NCI-H1092 (cell line): ENCODE data around the gene SMAD3.
"Not testable (repeated sequence)": the region's sequence is repeated elsewhere in the genome, so short reads cannot be mapped to it uniquely, and the experiment has no call there.

Experiments
- DNase-seq: peaks from one replicate; lab custom pipeline; 2025; lab: John Stamatoyannopoulos, UW

SMAD3 gene

DNA sequence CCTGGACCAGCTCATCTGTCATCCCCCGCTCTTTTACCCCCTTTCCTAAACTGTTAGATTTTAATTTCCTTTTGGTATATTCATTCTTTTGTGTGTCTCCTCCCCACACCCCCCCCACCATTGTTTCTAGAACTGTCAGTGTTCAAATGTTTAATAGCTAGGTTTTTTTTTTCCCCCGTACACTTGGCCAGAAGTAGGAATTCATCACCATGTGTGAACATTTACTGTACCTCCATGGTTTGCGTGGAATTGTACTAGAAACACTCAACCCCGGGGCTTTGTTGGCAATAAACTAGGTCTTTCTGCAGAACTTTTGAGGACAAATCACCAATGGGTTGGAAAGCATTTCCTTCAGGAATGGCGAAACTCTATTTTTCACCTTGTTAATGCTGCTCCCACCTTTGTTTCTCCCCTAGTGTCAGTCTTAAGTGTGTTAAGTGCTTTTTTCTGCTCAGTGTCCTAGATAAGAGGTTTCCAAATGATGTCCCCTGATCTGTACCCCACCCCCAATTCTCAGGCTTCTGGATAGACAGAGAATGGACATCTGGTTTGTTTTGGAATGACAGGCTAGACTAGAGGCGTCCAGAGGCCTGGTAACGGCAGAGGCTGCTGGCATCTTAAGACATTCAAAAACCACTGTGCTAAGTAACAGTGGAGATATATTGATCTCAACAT lies 76.8 kb downstream of the SMAD3 start:
- no peak for DNase-seq

- no peak for DNase-seq
Measured at GRCh38 chr15:67142767-67143100, 77.3 kb downstream of the SMAD3 start.

DNA sequence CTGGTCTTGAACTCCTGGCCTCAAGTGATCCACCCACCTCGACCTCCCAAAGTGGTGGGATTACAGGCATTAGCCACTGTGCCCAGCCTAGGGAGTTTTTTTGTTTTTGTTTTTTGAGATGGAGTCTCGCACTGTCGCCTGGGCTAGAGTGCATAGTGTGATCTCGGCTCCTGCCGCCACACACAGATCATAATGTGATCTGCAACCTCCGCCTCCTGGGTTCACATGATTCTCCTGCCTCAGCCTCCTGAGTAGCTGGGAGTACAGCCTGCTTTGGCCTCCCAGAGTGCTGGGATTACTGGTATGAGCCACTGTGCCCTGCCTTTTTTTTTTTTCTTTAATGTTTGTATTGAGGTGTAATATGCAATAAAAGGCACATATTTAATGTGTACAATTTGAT lies 78.2 kb downstream of the SMAD3 start:
- no peak for DNase-seq

- DNase-seq, result no peak
Measured at GRCh38 chr15:67144609-67145311, 79.4 kb downstream of the SMAD3 start.

- DNase-seq, result no peak
Measured at GRCh38 chr15:67145312-67145610, 79.9 kb downstream of the SMAD3 start.

DNA sequence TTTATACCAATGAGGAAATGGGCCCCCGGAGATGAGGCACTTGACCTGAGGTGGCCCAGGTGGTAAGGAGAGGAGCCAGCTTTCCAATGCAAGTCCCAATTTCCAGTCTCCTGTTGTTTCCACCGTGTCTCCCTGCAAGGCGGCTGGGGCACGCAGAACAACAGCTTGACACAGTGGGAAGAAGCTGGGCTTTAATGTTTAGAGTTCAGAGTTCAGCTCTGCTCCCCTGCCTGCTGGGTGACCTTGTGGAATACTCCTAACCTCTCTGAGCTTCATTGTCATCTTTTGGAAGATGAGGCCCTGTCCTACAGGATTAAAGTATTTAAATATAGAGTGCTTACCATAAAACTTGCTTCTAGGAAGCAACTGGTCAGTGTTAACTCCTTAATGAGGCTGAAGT lies 80.3 kb downstream of the SMAD3 start:
- no peak for DNase-seq

DNA sequence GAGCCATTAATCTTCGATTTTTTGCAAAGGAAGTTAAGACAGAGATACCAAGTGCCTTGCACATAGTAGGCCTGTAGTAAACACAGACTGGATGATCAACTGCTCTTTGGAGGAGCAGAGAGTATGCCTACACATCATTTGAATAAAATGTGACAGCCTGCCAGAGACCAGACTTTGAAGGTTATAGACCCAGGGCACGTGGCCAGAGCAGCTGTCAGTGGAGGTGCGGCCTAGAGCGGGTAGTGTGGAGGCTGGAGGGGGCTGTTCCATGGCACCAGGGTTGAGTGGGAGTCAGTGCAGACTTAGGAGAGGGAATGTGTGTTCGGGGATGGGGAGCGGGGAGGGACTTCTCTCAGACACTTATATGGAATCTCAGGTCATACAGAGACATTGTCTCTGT lies 80.8 kb downstream of the SMAD3 start:
- no peak for DNase-seq

DNA sequence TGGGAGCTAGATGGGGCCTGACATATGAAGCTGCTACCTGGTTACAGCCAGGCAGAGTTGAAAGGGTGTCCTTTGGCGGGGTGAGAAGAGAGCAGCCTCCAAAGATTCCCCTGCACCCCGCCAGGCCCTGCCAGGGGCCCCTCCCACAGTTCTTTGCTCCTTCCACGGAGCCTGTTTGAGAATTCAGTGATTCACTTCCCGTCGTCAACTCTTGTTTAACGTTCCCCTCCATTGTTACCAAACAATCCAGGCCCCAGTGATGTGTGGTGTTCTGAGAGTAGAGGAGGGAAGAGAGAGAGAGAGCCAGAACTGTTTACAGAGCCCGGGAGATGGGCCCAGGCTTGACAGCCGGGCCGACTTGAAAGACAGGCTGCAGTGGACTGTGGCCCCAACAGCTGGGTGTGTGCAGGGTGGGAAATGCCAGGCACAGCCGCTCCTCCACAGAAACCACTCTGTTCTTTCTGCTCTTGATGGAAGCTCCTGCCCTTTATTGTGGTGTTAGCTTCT lies 81.5 kb downstream of the SMAD3 start:
- no peak for DNase-seq

DNA sequence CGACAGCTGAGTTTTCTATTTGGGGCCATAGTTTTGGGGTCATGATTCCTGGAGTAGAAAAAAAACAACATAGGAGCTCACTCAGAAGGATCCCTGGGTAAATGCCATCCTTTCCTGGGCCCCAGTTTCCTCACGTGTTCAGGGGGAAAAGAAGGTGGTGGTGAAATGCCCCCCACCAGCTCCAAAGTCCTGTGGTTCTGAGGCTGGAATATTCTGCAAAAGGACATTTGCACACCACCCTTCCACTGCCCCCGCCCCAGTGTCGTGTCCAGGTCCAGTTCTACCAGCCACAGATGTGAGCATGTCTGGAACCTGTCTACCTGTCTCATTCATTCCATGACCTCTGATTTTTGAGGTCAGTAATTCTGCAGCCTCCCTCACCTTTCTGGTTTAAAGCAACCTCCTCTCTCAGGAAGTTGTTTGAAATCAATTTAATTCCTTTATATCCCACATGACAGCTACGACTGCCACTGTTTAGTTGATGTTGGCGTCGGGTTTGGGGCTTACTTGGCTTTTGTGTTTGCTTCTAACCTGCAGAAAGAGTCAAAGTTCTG lies 82.1 kb downstream of the SMAD3 start:
- no peak for DNase-seq

DNA sequence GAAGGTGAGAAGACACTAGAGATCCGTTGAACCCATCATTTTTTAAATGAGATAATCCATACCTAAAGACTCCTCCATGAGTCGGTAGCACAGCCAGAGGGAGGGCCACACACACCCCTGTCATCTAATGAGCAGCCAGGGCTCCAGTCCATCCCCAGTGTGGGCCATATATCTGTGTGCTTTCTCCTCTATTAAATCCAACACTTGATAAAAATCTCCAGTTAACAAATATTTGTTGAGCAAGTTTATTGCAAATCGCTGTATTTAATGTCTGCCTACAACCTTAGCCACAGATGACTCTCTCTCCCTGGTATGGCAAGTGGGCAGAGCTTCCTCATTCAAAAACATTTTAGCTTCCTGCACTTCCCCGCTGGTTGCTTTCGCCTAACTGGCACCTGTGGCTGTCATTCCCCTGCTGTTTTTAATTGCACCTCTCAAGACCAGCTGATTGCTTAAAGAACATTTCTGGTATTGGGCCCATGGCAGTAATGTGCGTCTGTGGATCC lies 82.8 kb downstream of the SMAD3 start:
- no peak for DNase-seq

DNA sequence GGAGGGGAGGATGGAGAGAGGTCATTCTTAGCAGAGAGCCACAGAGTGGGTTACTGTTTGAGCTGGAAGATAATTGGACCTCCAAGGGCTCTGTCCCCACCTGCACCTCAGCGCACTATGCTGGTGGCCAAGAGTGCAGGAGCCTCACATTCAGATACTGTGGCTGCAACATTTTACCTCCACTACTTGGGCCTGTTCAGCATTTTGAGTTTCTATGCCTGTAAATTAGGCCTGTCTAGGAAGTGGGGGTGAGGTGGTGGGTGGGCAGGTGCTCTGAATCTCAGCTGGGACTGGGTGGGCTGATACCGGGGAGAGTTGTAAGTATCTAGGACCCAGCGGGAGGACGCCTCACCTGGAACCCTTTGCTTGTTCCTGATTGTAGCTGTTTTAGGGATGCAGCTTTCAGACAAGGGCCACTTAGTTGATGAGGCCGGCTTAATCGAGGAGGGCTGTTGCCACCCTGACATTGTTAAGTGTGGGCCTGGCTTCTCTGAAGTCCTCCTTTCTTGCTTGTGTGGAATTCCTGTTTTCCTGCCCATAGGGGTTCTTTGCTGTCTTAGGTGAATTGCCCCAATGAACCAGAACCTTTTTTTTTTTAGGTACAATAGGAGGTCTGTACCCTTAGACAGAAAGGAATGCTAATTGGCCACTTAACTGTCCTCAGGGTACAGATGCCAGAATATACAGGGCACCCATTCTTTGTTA lies 83.8 kb downstream of the SMAD3 start:
- DNase-seq, result no peak

DNA sequence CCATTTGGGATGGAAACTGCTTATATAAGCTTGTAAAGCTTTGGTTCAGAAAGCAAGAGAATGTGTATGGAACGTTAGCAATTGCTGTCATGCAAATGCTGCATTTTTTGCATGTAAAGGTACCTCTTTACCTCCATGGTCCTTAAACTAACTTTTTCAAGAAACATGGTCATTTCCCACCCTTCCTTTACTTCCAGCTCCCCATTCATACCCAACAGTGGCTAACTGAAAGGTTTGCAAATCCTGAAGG lies 84.3 kb downstream of the SMAD3 start:
- no peak for DNase-seq

GRCh38 chr15:67150023-67150860 lies 84.8 kb downstream of the SMAD3 start:
- no peak for DNase-seq

GRCh38 chr15:67152429-67152828 lies 87.0 kb downstream of the SMAD3 start:
- no peak for DNase-seq

GRCh38 chr15:67153044-67153443 lies 87.6 kb downstream of the SMAD3 start:
- DNase-seq, result not testable (repeated sequence)

DNA sequence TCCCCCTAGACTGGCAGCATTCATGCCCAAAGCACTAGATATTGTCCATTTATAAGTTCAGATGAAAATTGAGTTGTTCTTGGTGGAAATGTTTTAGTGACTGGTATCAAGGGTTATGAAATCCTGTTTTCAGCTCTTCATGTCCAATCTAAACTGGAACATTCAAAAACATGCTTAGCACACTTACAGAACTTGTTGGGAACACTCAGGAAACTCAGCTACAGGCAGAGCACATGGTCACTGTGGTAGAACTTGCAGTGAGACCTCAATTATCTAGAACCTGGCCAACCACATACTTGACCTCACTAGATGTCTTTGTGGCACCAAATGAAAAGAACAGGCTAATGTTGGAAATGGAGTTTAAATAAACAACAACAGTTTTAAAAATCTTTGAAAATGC lies 88.8 kb downstream of the SMAD3 start:
- no peak for DNase-seq

GRCh38 chr15:67156426-67156825 lies 91.0 kb downstream of the SMAD3 start:
- DNase-seq, result no peak

DNA sequence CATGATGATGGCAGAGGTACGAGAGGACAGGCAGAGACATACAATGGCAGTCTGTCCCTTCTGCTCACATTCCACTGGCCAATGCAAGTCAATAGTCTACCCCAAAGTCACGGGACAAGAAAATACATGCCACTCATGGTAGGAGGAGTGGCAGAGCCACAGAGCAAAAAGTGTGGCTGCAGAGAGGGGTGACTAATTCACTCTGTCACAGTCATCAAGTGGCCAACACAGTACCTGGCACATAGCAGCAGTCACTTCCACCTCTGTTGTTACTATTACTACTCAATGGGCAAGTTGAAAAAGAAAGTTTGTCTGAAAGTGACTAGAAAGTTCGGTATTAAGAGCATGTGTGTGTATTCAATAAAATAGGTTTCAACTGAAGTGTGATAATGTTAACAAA lies 91.4 kb downstream of the SMAD3 start:
- DNase-seq, result no peak

DNA sequence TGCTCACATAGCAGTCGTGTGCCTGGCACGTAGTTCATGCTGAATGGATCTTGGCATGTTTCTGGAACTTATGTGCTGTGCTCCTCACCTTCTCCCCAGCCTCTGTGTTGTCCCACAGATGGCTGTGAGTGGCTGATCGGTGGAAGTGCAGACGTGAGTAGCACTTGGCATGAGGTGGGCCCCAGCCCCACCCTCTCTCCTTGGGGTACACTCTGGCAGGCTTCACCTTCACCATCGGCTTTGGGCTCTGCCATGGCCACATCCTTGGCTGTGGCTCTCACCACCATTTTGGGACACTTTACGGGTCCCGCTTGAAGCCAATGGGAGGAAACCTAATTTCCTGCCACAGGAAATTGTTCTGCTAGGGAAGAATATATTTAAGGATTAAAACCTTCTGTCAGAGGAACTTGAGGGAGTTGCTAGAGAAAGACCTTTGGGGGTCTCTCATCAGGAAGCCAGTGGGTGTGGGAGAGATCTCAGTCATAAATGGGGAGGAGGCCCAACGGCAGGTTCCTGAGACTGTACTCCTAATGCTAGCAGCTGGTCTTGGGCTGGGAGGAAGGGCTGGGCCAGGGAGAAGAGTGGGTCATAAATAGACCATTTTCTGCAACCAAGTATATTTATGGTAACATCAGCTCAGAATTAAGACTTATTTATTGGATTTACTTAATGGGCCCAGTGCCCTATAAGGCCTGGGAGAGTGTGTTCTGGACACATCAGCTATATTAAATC lies 92.3 kb downstream of the SMAD3 start:
- no peak for DNase-seq

DNA sequence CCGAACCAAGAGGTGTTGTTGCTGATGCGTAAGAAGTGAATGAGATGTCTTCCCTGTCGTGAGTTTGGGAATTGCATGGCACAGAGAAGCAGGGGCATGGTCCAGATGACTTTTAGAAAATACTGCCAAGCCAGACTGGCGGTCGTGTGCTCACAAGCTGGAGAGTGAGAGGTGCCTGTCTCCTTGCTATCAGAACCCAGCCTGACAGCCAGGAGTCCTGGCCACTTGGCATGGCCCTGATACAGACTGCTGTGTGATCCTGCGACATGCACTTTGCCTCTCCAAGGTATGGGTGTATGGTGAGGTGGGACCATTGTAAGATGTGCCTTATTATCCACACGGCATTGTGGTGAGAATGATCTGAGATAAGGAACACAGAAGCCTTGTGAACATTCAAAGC lies 93.0 kb downstream of the SMAD3 start:
- no peak for DNase-seq

DNA sequence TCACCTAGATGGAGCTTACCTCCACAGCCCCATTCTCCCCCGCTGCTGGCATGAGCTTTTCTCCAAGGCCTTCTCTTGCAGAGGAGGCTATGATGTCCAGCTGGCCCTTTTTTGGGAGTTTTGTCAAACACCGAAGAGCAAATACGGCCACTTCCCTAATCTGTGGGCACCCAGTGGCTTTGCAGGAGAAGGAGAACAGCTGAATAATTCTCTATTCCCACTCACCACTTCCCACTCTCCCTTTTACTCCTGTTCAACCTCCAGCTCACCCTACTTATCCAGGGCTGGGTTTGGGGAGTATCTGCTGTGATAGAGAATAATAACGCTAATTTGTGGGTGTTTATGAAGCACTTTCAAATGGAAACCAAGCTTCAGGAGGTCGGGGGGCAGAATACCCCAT lies 96.0 kb downstream of the SMAD3 start:
- DNase-seq, result no peak

- DNase-seq, result no peak
Measured at GRCh38 chr15:67161881-67162280, 96.5 kb downstream of the SMAD3 start.
